Skeletal muscle tissue (tissue), 4 donors: ENCODE results near the gene PTPRN2. TPM values are rescaled to one million over a fixed set of nuclear protein-coding genes. Genes with fewer than 3 reads are reported as not detected.

ENCODE experiments used
- H3K27ac ChIP-seq: one replicate; pipeline ENCODE4 v1.7.0; 2013; ENCODE audit warnings: mild to moderate bottlenecking, low read depth, low read length, inconsistent platforms
- H3K27me3 ChIP-seq, 3 donors: one replicate each; pipeline ENCODE4 v1.7.0; 2013; ENCODE audit warnings: low read length in 3 of 3; ENCODE audit not compliant: control insufficient read depth in 3 of 3, insufficient read depth in 3 of 3
- H3K36me3 ChIP-seq, 3 donors: one replicate each; pipeline ENCODE4 v1.7.0; 2013; ENCODE audit warnings: low read length in 3 of 3; ENCODE audit not compliant: control insufficient read depth in 3 of 3, insufficient read depth in 3 of 3
- H3K4me1 ChIP-seq, 3 donors: one replicate each; pipeline ENCODE4 v1.7.0; 2013; ENCODE audit warnings: low read length in 3 of 3, mild to moderate bottlenecking in 3 of 3; ENCODE audit not compliant: control insufficient read depth in 3 of 3, insufficient read depth in 3 of 3
- H3K4me3 ChIP-seq, 3 donors: one replicate each; pipeline ENCODE4 v1.7.0; 2013; ENCODE audit warnings: low read length in 3 of 3
- H3K9ac ChIP-seq, 3 donors: one replicate each; pipeline ENCODE4 v1.7.0; 2013; ENCODE audit warnings: low read length in 3 of 3, mild to moderate bottlenecking in 3 of 3, moderate library complexity in 2 of 3, low read depth in 1 of 3
- H3K9me3 ChIP-seq, 3 donors: one replicate each; pipeline ENCODE4 v1.7.0; 2013; ENCODE audit warnings: low read length in 3 of 3; ENCODE audit not compliant: control insufficient read depth in 3 of 3
- total RNA-seq: library from RNA; depleted of rRNA; stranded (reverse); fragments of >200 nt; gene quantifications from one replicate; pipeline ENCODE4 v1.2.3, GENCODE V29; 2014
- donor health status: Osteomylitis.

Gene PTPRN2
- total RNA-seq, 1 donor from 2014 or later = 1.6 TPM

DNA sequence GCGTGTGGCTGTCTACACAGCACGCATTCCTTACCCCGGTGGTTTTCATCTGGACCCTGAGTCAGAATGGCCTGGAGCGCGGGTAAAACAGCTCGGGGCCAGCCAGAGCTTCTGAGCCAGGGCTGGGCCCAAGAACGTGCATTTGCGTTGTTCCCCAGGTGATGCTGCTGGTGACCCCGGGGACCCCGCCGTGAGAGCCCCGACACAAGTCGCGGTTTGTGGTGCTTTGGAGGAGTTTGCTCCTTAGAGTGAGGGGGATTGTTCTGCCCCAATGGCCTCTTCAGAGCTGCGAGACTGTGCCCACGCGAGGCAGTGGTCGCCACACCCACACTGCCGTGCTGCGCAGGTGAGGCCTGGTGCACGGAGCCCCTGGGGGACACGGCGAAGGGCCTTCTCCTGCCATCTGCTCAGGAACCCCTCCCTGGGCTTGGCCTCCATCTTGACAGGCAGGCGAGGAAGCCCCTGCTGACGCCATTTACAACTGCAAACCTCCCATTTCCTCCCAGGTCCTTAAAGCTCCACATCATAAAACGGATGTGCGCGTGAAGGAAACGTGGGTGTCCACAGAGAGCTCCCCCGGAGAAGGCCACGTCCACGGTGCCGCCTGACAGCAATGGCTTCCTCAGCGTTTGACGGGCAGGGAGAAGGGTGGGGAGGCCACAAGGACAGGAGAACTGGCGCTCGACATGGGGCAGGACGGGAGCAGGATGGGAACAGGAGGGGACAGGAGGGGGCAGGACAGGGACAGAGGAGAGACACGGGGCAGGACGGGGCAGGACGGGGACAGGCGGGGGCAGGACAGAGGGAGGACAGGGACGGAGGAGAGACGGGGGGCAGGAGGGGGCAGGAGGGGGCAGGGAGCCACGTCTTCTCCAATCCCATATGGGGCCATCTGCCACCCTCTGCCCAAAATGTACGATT lies 773.6 kb downstream of the PTPRN2 start:
- H3K27ac ChIP-seq = no peak overlapping the region
- no peak overlapping the region for H3K9ac ChIP-seq
- H3K9me3 ChIP-seq = peaks cover 0 to 2% (median 0%) of the 10 kb centered on the region in 3 donors
- H3K4me1 ChIP-seq = no peaks in the 10 kb centered on the region
- peaks cover 0 to 8% (median 7%) of the 10 kb centered on the region in 3 donors for H3K27me3 ChIP-seq
- H3K4me3 ChIP-seq = no peak overlapping the region
- no peaks in the 10 kb centered on the region for H3K36me3 ChIP-seq

GRCh38 chr7:157813053-157813452 lies 774.6 kb downstream of the PTPRN2 start:
- no peak overlapping the region for H3K27ac ChIP-seq
- H3K9me3 ChIP-seq = peaks cover 0 to 2% (median 0%) of the 10 kb centered on the region in 3 donors
- no peaks in the 10 kb centered on the region for H3K4me1 ChIP-seq
- H3K36me3 ChIP-seq = no peaks in the 10 kb centered on the region
- H3K4me3 ChIP-seq = no peak overlapping the region
- H3K27me3 ChIP-seq = peaks cover 0 to 8% (median 7%) of the 10 kb centered on the region in 3 donors
- H3K9ac ChIP-seq = no peak overlapping the region

- Histone ChIP-seq H3K9ac (no peak overlapping the region), H3K27ac (no peak overlapping the region), H3K36me3 (no peaks in the 10 kb centered on the region), H3K4me3 (no peak overlapping the region), H3K9me3 (peaks cover 0 to 2% (median 0%) of the 10 kb centered on the region in 3 donors), H3K27me3 (peaks cover 0 to 8% (median 0%) of the 10 kb centered on the region in 3 donors), H3K4me1 (no peaks in the 10 kb centered on the region)
Measured at GRCh38 chr7:157811946-157812345, 775.7 kb downstream of the PTPRN2 start.

GRCh38 chr7:157809863-157810851 lies 777.5 kb downstream of the PTPRN2 start:
- Histone ChIP-seq H3K27me3 (no peaks in the 10 kb centered on the region), H3K4me1 (no peaks in the 10 kb centered on the region), H3K9me3 (peaks cover 0 to 2% (median 0%) of the 10 kb centered on the region in 3 donors), H3K9ac (no peak overlapping the region), H3K27ac (no peak overlapping the region), H3K36me3 (no peaks in the 10 kb centered on the region), H3K4me3 (no peak overlapping the region)

DNA sequence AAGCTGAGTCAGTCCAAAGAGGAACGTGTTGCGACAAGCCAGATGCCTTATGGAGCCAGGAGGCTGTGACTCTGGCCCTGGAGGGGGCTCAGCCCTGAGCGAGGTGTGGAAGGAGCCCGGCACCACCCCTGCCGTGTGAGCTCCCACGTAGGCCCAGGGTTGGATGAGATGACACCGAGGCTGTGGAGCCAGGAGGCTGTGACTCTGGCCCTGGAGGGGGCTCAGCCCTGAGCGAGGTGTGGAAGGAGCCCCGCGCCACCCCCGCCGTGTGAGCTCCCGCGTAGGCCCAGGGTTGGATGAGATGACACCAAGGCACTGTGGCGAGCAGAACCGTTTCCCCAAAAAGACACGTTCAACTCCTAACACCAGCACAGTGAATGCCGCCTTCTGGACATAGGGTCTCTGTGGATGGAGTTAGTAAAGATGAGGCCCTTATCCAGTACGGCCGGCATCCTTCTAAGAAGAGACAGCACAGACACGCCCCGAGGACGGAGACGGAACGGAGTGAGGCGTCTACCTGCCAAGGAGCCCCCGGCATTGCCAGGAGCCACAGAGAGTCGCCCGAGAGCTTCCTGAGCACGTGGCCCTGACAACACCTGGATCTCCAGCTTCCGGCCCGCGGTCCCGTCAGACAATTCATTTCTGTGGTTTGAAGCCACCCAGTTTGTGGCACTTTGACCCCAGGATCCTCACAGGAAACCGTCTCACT lies 778.3 kb downstream of the PTPRN2 start:
- no peaks in the 10 kb centered on the region for H3K4me1 ChIP-seq
- no peak overlapping the region for H3K9ac ChIP-seq
- no peaks in the 10 kb centered on the region for H3K27me3 ChIP-seq
- no peak overlapping the region for H3K4me3 ChIP-seq
- H3K9me3 ChIP-seq = peaks cover 0 to 2% (median 0%) of the 10 kb centered on the region in 3 donors
- H3K36me3 ChIP-seq = no peaks in the 10 kb centered on the region
- H3K27ac ChIP-seq = no peak overlapping the region

DNA sequence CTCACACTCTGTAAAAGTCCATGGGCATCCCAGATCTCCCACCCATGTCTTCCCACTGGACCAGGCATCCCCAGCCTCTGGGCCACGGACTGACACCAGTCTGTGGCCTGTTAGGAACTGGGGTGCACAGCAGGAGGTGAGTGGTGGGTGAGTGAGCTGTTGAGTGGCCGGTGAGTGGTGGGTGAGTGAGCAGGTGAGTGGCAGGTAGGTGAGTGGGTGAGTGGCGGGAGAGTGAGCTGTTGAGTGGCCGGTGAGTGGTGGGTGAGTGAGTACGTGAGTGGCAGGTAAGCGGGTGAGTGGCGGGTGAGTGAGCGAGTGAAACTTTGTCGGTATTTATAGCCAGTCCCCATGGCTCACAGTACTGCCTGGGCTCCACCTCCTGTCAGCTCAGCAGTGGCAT lies 779.6 kb downstream of the PTPRN2 start:
- H3K36me3 ChIP-seq = no peaks in the 10 kb centered on the region
- H3K9ac ChIP-seq = no peak overlapping the region
- H3K4me3 ChIP-seq = no peak overlapping the region
- peaks cover 0 to 4% (median 2%) of the 10 kb centered on the region in 3 donors for H3K9me3 ChIP-seq
- no peaks in the 10 kb centered on the region for H3K4me1 ChIP-seq
- no peaks in the 10 kb centered on the region for H3K27me3 ChIP-seq
- H3K27ac ChIP-seq = no peak overlapping the region

GRCh38 chr7:157807510-157807909 lies 780.1 kb downstream of the PTPRN2 start:
- H3K27ac ChIP-seq = no peak overlapping the region

GRCh38 chr7:157806711-157807110 lies 780.9 kb downstream of the PTPRN2 start:
- no peaks in the 10 kb centered on the region for H3K27me3 ChIP-seq
- H3K9ac ChIP-seq = no peak overlapping the region
- no peak overlapping the region for H3K27ac ChIP-seq
- no peak overlapping the region for H3K4me3 ChIP-seq
- H3K9me3 ChIP-seq = peaks cover 2 to 6% (median 3%) of the 10 kb centered on the region in 3 donors
- H3K36me3 ChIP-seq = no peaks in the 10 kb centered on the region
- H3K4me1 ChIP-seq = no peaks in the 10 kb centered on the region

More at GRCh38 chr7:157807510-157807909, 780.1 kb downstream of the PTPRN2 start:
- Histone ChIP-seq H3K27me3 (no peaks in the 10 kb centered on the region), H3K4me3 (no peak overlapping the region), H3K9ac (no peak overlapping the region), H3K4me1 (no peaks in the 10 kb centered on the region), H3K9me3 (peaks cover 2 to 4% (median 2%) of the 10 kb centered on the region in 3 donors), H3K36me3 (no peaks in the 10 kb centered on the region)

- Histone ChIP-seq H3K4me1 (no peaks in the 10 kb centered on the region), H3K27ac (no peak overlapping the region), H3K36me3 (no peaks in the 10 kb centered on the region), H3K9me3 (peaks cover 2 to 6% (median 3%) of the 10 kb centered on the region in 3 donors), H3K9ac (no peak overlapping the region), H3K4me3 (no peak overlapping the region), H3K27me3 (no peaks in the 10 kb centered on the region)
Measured at GRCh38 chr7:157805713-157806112, 781.9 kb downstream of the PTPRN2 start.
